H1 (cell line): ENCODE results near the gene LY6G5C. TPM values are rescaled to one million over a fixed set of nuclear protein-coding genes. Genes with fewer than 3 reads are reported as not detected.

Experiments
- CTCF ChIA-PET: fragments of 300-600 bp; sonication (Branson Sonifier 250); formaldehyde crosslinking; loops from one replicate; lab custom pipeline; 2021; ENCODE audit not compliant: partially characterized antibody; lab: Charles Lee
- POLR2A ChIA-PET: fragments of 300-600 bp; sonication (Branson Sonifier 250); formaldehyde crosslinking; loops from one replicate; lab custom pipeline; 2021; ENCODE audit warnings: inconsistent platforms; ENCODE audit not compliant: partially characterized antibody; lab: Charles Lee
- DNase-seq, 2 experiments: peaks; one replicate each; pipeline versions ENCODE4 v3.0.0 to v3.0.0-alpha.2; 2010 to 2022; ENCODE audit warnings: low spot score in 2 of 2, low read depth in 1 of 2, mixed read lengths in 1 of 2
- FAIRE-seq: peaks from 2 replicates; lab custom pipeline; 2011; peaks lifted over from hg19 to GRCh38; lab: Jason Lieb, UNC
- H2AFZ ChIP-seq: 2 replicates; pipeline ENCODE4 v1.8.1; 2012; ENCODE audit warnings: low read length, inconsistent platforms
- H2AK5ac ChIP-seq: 2 replicates; pipeline ENCODE4 v1.6.1; 2013; ENCODE audit warnings: low read depth, low read length
- H2BK120ac ChIP-seq: replicated peaks from 2 replicates; pipeline ENCODE3; 2013; ENCODE audit warnings: low read depth, low read length, inconsistent platforms
- H2BK12ac ChIP-seq: 2 replicates; pipeline ENCODE4 v1.6.1; 2013; ENCODE audit warnings: low read depth, low read length
- H2BK15ac ChIP-seq: 2 replicates; pipeline ENCODE4 v1.6.1; 2013; ENCODE audit warnings: low read length
- H2BK20ac ChIP-seq: 2 replicates; pipeline ENCODE4 v1.6.1; 2013; ENCODE audit warnings: low read length
- H2BK5ac ChIP-seq: 2 replicates; pipeline ENCODE4 v1.6.1; 2013; ENCODE audit warnings: low read depth, low read length
- H3K14ac ChIP-seq: 2 replicates; pipeline ENCODE4 v1.6.1; 2013; ENCODE audit warnings: inconsistent platforms; ENCODE audit not compliant: insufficient read length
- H3K18ac ChIP-seq: 2 replicates; pipeline ENCODE4 v1.6.1; 2013; ENCODE audit warnings: low read length; ENCODE audit errors: extremely low read depth
- H3K23ac ChIP-seq: 2 replicates; pipeline ENCODE4 v1.6.1; 2013; ENCODE audit warnings: inconsistent platforms; ENCODE audit not compliant: insufficient read length
- H3K23me2 ChIP-seq: 2 replicates; pipeline ENCODE4 v1.6.1; 2013; ENCODE audit warnings: low read depth, low read length
- H3K27ac ChIP-seq: 2 replicates; pipeline ENCODE4 v1.6.1; 2011; ENCODE audit warnings: low read depth, low read length, inconsistent platforms
- H3K27me3 ChIP-seq, 4 experiments: replicated peaks in 1 of 4; 1 replicate in 1 of 4; 2 replicates in 3 of 4; pipeline versions ENCODE4 v1.6.1 to v1.8.1; 2011 to 2013; ENCODE audit warnings: low read length in 3 of 4, mild to moderate bottlenecking in 3 of 4, inconsistent platforms in 2 of 4, mixed read lengths in 2 of 4, moderate library complexity in 1 of 4; ENCODE audit not compliant: control insufficient read depth in 3 of 4, insufficient read depth in 3 of 4; ENCODE audit errors: extremely low read depth in 1 of 4
- H3K36me3 ChIP-seq, 4 experiments: 2 replicates each; pipeline versions ENCODE4 v1.6.1 to v1.8.1; 2011 to 2013; ENCODE audit warnings: mild to moderate bottlenecking in 4 of 4, low read length in 3 of 4, moderate library complexity in 2 of 4, control low read depth in 1 of 4, inconsistent platforms in 1 of 4; ENCODE audit not compliant: insufficient read depth in 4 of 4, control insufficient read depth in 2 of 4
- H3K4ac ChIP-seq: replicated peaks from 2 replicates; pipeline ENCODE3; 2013; ENCODE audit warnings: low read length, low read depth, mixed read lengths, inconsistent platforms; ENCODE audit not compliant: insufficient read length
- H3K4me1 ChIP-seq, 4 experiments: replicated peaks in 1 of 4; 1 replicate in 1 of 4; 2 replicates in 3 of 4; pipeline versions ENCODE4 v1.6.1 to v1.8.1; 2011 to 2013; ENCODE audit warnings: low read length in 3 of 4, inconsistent platforms in 2 of 4, mixed read lengths in 1 of 4; ENCODE audit not compliant: insufficient read depth in 4 of 4, control insufficient read depth in 3 of 4
- H3K4me2 ChIP-seq, 2 experiments: 2 replicates each; pipeline versions ENCODE4 v1.6.1 to v1.8.1; 2011 to 2013; ENCODE audit warnings: low read depth in 2 of 2, low read length in 2 of 2, control low read depth in 1 of 2, inconsistent platforms in 1 of 2, mild to moderate bottlenecking in 1 of 2; ENCODE audit not compliant: insufficient read depth in 1 of 2
- H3K4me3 ChIP-seq, 4 experiments: fragments of 200-600, 300-600 bp in 1 of 4; sonication (generic), shearing (Covaris generic), sonication (Bioruptor Twin) in 1 of 4; 2 replicates each; pipeline versions ENCODE4 v1.5.1 to v1.8.1; 2011 to 2016; ENCODE audit warnings: low read length in 4 of 4, low read depth in 3 of 4, control low read depth in 2 of 4, inconsistent platforms in 2 of 4, mild to moderate bottlenecking in 2 of 4, mixed read lengths in 1 of 4, moderate library complexity in 1 of 4; ENCODE audit not compliant: insufficient read depth in 2 of 4; ENCODE audit errors: extremely low read depth in 1 of 4
- H3K56ac ChIP-seq: replicated peaks from 2 replicates; pipeline ENCODE3; 2013; ENCODE audit warnings: low read depth, mild to moderate bottlenecking, mixed read lengths, low read length, inconsistent platforms; ENCODE audit not compliant: insufficient read length
- H3K79me1 ChIP-seq: 2 replicates; pipeline ENCODE4 v1.6.1; 2013; ENCODE audit warnings: low read depth, low read length, control low read depth
- H3K79me2 ChIP-seq, 2 experiments: 2 replicates each; pipeline versions ENCODE4 v1.6.1 to v1.8.1; 2012 to 2013; ENCODE audit warnings: low read length in 2 of 2, mild to moderate bottlenecking in 2 of 2, inconsistent platforms in 1 of 2; ENCODE audit not compliant: insufficient read depth in 2 of 2, control insufficient read depth in 1 of 2
- H3K9ac ChIP-seq, 4 experiments: replicated peaks in 1 of 4; 1 replicate in 1 of 4; 2 replicates in 3 of 4; pipeline versions ENCODE4 v1.6.1 to v1.8.1; 2011 to 2013; ENCODE audit warnings: low read depth in 3 of 4, low read length in 3 of 4, control low read depth in 2 of 4, mild to moderate bottlenecking in 2 of 4, moderate library complexity in 2 of 4, inconsistent platforms in 1 of 4; ENCODE audit errors: extremely low read depth in 1 of 4
- H3K9me3 ChIP-seq, 2 experiments: 2 replicates each; pipeline versions ENCODE4 v1.6.1 to v1.8.1; 2012 to 2013; ENCODE audit warnings: mild to moderate bottlenecking in 2 of 2, moderate library complexity in 2 of 2, control low read depth in 1 of 2, inconsistent platforms in 1 of 2, low read depth in 1 of 2, low read length in 1 of 2, mixed read lengths in 1 of 2; ENCODE audit not compliant: insufficient read depth in 2 of 2
- H4K20me1 ChIP-seq, 2 experiments: replicated peaks in 1 of 2; 2 replicates each; pipeline versions ENCODE3 to v1.8.1; 2011 to 2013; ENCODE audit warnings: inconsistent platforms in 2 of 2, low read length in 2 of 2, mild to moderate bottlenecking in 1 of 2; ENCODE audit not compliant: insufficient read depth in 2 of 2, control insufficient read depth in 1 of 2
- H4K5ac ChIP-seq: 2 replicates; pipeline ENCODE4 v1.6.1; 2013; ENCODE audit warnings: low read length, low read depth, mixed read lengths, inconsistent platforms; ENCODE audit not compliant: insufficient read length
- H4K8ac ChIP-seq: 2 replicates; pipeline ENCODE4 v1.8.0; 2013; ENCODE audit warnings: mild to moderate bottlenecking, moderate library complexity, low read length, inconsistent platforms; ENCODE audit not compliant: insufficient read depth; ENCODE audit errors: extremely low read depth
- H4K91ac ChIP-seq: replicated peaks from 2 replicates; pipeline ENCODE3; 2013; ENCODE audit warnings: low read length, mixed read lengths, inconsistent platforms; ENCODE audit not compliant: insufficient read length
- ATF3 ChIP-seq: IDR thresholded peaks from 2 replicates; pipeline ENCODE4 v1.6.1; 2011; ENCODE audit warnings: low read depth, mild to moderate bottlenecking, low read length; ENCODE audit not compliant: insufficient read depth
- CBX8 ChIP-seq: fragments of 300-800, 300-1000 bp; sonication (generic); IDR thresholded peaks from 2 replicates; pipeline ENCODE4 v1.7.1; 2016; ENCODE audit warnings: low read depth, low read length, borderline replicate concordance
- GABPA ChIP-seq: IDR thresholded peaks from 2 replicates; pipeline ENCODE4 v1.6.1; 2011; ENCODE audit warnings: mild to moderate bottlenecking, low read length, moderate library complexity, borderline replicate concordance; ENCODE audit not compliant: insufficient read depth
- PHF8 ChIP-seq: fragments of 200-600 bp; sonication (generic); conservative IDR thresholded peaks from 2 replicates; pipeline ENCODE4 v1.7.1; 2012; ENCODE audit warnings: low read depth, mild to moderate bottlenecking, inconsistent platforms, low read length, moderate library complexity
- POLR2A ChIP-seq, 2 experiments: IDR thresholded peaks; 1 replicate in 1 of 2; 2 replicates in 1 of 2; pipeline ENCODE4 v1.6.1; 2011; ENCODE audit warnings: low read depth in 2 of 2, low read length in 2 of 2, mild to moderate bottlenecking in 2 of 2; ENCODE audit errors: control extremely low read depth in 1 of 2
- RNF2 ChIP-seq: fragments of 200-900, 300-1000 bp; sonication (generic); IDR thresholded peaks from 2 replicates; pipeline ENCODE4 v1.7.1; 2016; ENCODE audit warnings: borderline replicate concordance, low read depth, mild to moderate bottlenecking, antibody characterized with exemption, low read length; ENCODE audit not compliant: poor library complexity, severe bottlenecking; ENCODE audit errors: missing control alignments
- RXRA ChIP-seq: IDR thresholded peaks from 2 replicates; pipeline ENCODE4 v1.6.1; 2011; ENCODE audit warnings: low read depth, mild to moderate bottlenecking, low read length, moderate library complexity; ENCODE audit not compliant: insufficient read depth
- SAP30 ChIP-seq: fragments of 300-600 bp; sonication (generic); IDR thresholded peaks from 2 replicates; pipeline ENCODE4 v1.7.1; 2012; ENCODE audit warnings: low read length, moderate library complexity, mild to moderate bottlenecking, inconsistent platforms; ENCODE audit not compliant: insufficient read depth, insufficient replicate concordance
- TEAD4 ChIP-seq: IDR thresholded peaks from 2 replicates; pipeline ENCODE4 v1.6.1; 2012; ENCODE audit warnings: low read depth, low read length, inconsistent platforms, mixed read lengths
- YY1 ChIP-seq: IDR thresholded peaks from 2 replicates; pipeline ENCODE4 v1.6.1; 2011; ENCODE audit warnings: low read depth, mild to moderate bottlenecking, low read length
- WGBS, 2 experiments: shearing (Covaris generic) in 1 of 2; methylation state at CpG; one replicate each; pipeline versions ENCODE4 v1.1.6 to v1.1.7; 2013 to 2015; ENCODE audit warnings: low lambda C conversion rate in 2 of 2, mixed read lengths in 2 of 2, inconsistent platforms in 1 of 2, low coverage in 1 of 2, missing lambda C conversion rate in 1 of 2; ENCODE audit not compliant: insufficient replicate concordance in 2 of 2, insufficient coverage in 1 of 2, insufficient read length in 1 of 2; ENCODE audit errors: extremely low coverage in 1 of 2, missing lambda C conversion rate in 1 of 2; 5-methylcytosine and 5-hydroxymethylcytosine counted together
- polyA plus RNA-seq, 7 experiments: library from polyadenylated mRNA; depleted of rRNA in 3 of 7; stranded (reverse) in 5 of 7; unstranded in 2 of 7; fragments of >200 nt in 5 of 7; fragments of 200-250 nt in 2 of 7; gene quantifications; 1 replicate in 5 of 7; 2 replicates in 1 of 7; 4 replicates in 1 of 7; pipeline versions ENCODE4 v1.2.1 to v1.2.3, GENCODE V29; 2011 to 2013; ENCODE audit warnings: missing spikeins in 2 of 7, mixed read lengths in 2 of 7
- total RNA-seq: library from RNA; stranded (reverse); fragmentation: NEBNext Ultra II Directional; extraction: Animal tissue kit (Norgen Biotek cat#: 25700); gene quantifications from 2 replicates; pipeline ENCODE4 v1.2.1, GENCODE V29; 2021

The LY6G5C gene
- total and polyA plus RNA-seq, 2 of the 8 experiments (the other 6 are each of a cell fraction or from before 2014, with no cell fraction given), result 1.1 to 1.8 TPM

GRCh38 chr6:31713465-31713864 lies 32.6 kb upstream of the LY6G5C start:
- Histone ChIP-seq H2AK5ac (no peak overlapping the region), H3K56ac (no peak overlapping the region), H2BK15ac (no peak overlapping the region), H3K4me2 (peak overlapping the region in 1 of 2 experiments; percentile 52; a peak in 2 of 4 replicates), H3K23me2 (peaks cover 3% of the 10 kb centered on the region; the same call in 1 of the 2 replicates), H3K36me3 (no peaks in the 10 kb centered on the region), H3K4me3 (peak overlapping the region in 1 of 4 experiments; percentile 15; a peak in 1 of 8 replicates), H4K5ac (no peak overlapping the region), H2AFZ (peak overlapping the region; percentile 67; the same call in 1 of the 2 replicates)
- CTCF ChIA-PET, result interaction anchor here (1.0 to 5.7 kb wide), 9 partner anchors 11 to 94 kb away, joined by 3 to 39 read pairs (median 6); partner anchors contain the start of genes DDAH2 and MPIG6B
- POLR2A ChIA-PET, result interaction anchor here (0.5 to 4.7 kb wide), 14 partner anchors 10 to 114 kb away, joined by 3 to 36 read pairs (median 6); partner anchors contain the start of genes ABHD16A, CSNK2B, DDAH2 and GPANK1
- DNase-seq, result no peak
- no peak for TF ChIP-seq POLR2A (IDR thresholded peaks at IDR 0.05; ENCODE audit: control extremely low read depth in 1 of 2, low read depth in 2 of 2, low read length in 2 of 2)
- TF ChIP-seq YY1, result no peak
- TF ChIP-seq CBX8, result no peak
- TF ChIP-seq TEAD4, result no peak
- TF ChIP-seq GABPA, result no peak
- TF ChIP-seq RXRA, result no peak
- TF ChIP-seq ATF3, result no peak
- TF ChIP-seq PHF8, result no peak
- no peak for TF ChIP-seq RNF2
- no peak for TF ChIP-seq SAP30
- TF ChIP-seq, all 59 proteins: peak for 0
- WGBS, 2 experiments, result 81% methylated on average over 3 of the region's 4 CpGs; no CpG with 5 or more reads in 1 of the 2 experiments
- Histone ChIP-seq H3K4ac (no peak overlapping the region), H2BK12ac (peak overlapping the region; percentile 86; the same call in 1 of the 2 replicates), H3K14ac (no peak overlapping the region), H2BK120ac (no peak overlapping the region), H3K18ac (peak overlapping the region; percentile 62; the same call in 1 of the 2 replicates), H3K23ac (no peak overlapping the region), H2BK20ac (no peak overlapping the region), H3K27ac (0 out of 2 replicates have a peak overlapping the region, but pooled peaks have one; percentile 0), H3K4me1 (peaks cover 11 to 24% (median 22%) of the 10 kb centered on the region in 4 experiments), H3K79me1 (no peaks in the 10 kb centered on the region), H3K27me3 (no peaks in the 10 kb centered on the region; a peak in 1 of 7 replicates), H3K9me3 (no peaks in the 10 kb centered on the region), H4K8ac (no peak overlapping the region), H2BK5ac (peak overlapping the region; percentile 55), H4K91ac (no peak overlapping the region), H3K9ac (no peak overlapping the region), H4K20me1 (no peaks in the 10 kb centered on the region), H3K79me2 (no peaks in the 10 kb centered on the region)
- no peak for FAIRE-seq
